Natural killer cell (primary cell): ENCODE results near the gene APOL2. TPM values are rescaled to one million over a fixed set of nuclear protein-coding genes. Genes with fewer than 3 reads are reported as not detected.
"Not testable (repeated sequence)": the region's sequence is repeated elsewhere in the genome, so short reads cannot be mapped to it uniquely, and the experiment has no call there.

ENCODE experiments used
- ATAC-seq, 3 donors: fragments of 150-1000 bp in 2 of 3; fragments of 200-7000 bp in 1 of 3; cut with Tn5 transposase; 1 replicate in 1 of 3; 2 replicates in 2 of 3; pipeline ENCODE4 v1.10.0; 2021; ENCODE audit warnings: mild to moderate bottlenecking in 2 of 3, moderate library complexity in 2 of 3
- DNase-seq, 2 donors: peaks; one replicate each; pipeline versions ENCODE4 v3.0.0 to v3.0.0-alpha.2; 2013 to 2021; ENCODE audit warnings: mixed read lengths in 1 of 2
- H3K27ac ChIP-seq: one replicate; pipeline ENCODE4 v1.5.1; 2013; ENCODE audit warnings: mild to moderate bottlenecking, low read length
- H3K27me3 ChIP-seq: one replicate; pipeline ENCODE4 v1.6.1; 2013; ENCODE audit warnings: low read length; ENCODE audit not compliant: control insufficient read depth, insufficient read depth
- H3K36me3 ChIP-seq: one replicate; pipeline ENCODE4 v1.6.1; 2013; ENCODE audit warnings: low read length; ENCODE audit not compliant: control insufficient read depth, insufficient read depth
- H3K4me1 ChIP-seq: one replicate; pipeline ENCODE4 v1.6.1; 2013; ENCODE audit warnings: low read length; ENCODE audit not compliant: control insufficient read depth, insufficient read depth
- H3K4me3 ChIP-seq: one replicate; pipeline ENCODE4 v1.5.1; 2013; ENCODE audit warnings: low read length
- H3K9me3 ChIP-seq: one replicate; pipeline ENCODE4 v1.6.1; 2013; ENCODE audit warnings: low read length; ENCODE audit not compliant: control insufficient read depth, insufficient read depth
- H3K27ac Mint-ChIP-seq, 2 donors: one replicate each; pipeline ENCODE4 v1.8.0; 2022; ENCODE audit warnings: mild to moderate bottlenecking in 2 of 2, mixed read lengths in 2 of 2, moderate library complexity in 1 of 2
- H3K27me3 Mint-ChIP-seq, 2 donors: one replicate each; pipeline ENCODE4 v1.8.0; 2022; ENCODE audit warnings: low read depth in 2 of 2, mixed read lengths in 2 of 2
- H3K36me3 Mint-ChIP-seq: one replicate; pipeline ENCODE4 v1.8.0; 2022; ENCODE audit warnings: mixed read lengths
- H3K4me1 Mint-ChIP-seq, 2 donors: one replicate each; pipeline ENCODE4 v1.8.0; 2022; ENCODE audit warnings: mixed read lengths in 2 of 2
- H3K4me3 Mint-ChIP-seq: one replicate; pipeline ENCODE4 v1.8.0; 2022; ENCODE audit warnings: mild to moderate bottlenecking, moderate library complexity, mixed read lengths
- H3K9me3 Mint-ChIP-seq, 2 donors: one replicate each; pipeline ENCODE4 v1.8.0; 2022; ENCODE audit warnings: mixed read lengths in 2 of 2
- WGBS: methylation state at CpG from one replicate; pipeline ENCODE4 v1.1.7; 2013; ENCODE audit warnings: missing lambda C conversion rate; ENCODE audit not compliant: insufficient coverage; 5-methylcytosine and 5-hydroxymethylcytosine counted together
- intact Hi-C: fragments of 100-400 bp; cut with micrococcal nuclease; formaldehyde crosslinking; loops from one replicate; pipeline ENCODE4 v1.14.2; 2022
- total RNA-seq, 4 donors: library from RNA; stranded (reverse); fragments of 120-200 nt in 1 of 4; gene quantifications; one replicate each; pipeline versions ENCODE4 v1.2.3 to v1.2.4, GENCODE V29; 2013 to 2022
- TF ChIP-seq, protein P1 (sequence below): fragments of 200-600 bp; IDR thresholded peaks from one replicate; pipeline ENCODE4 v1.8.0; 2022; ENCODE audit warnings: antibody characterized with exemption

APOL2 gene
- total RNA-seq, 3 donors from 2014 or later (not counting 1 experiment from before 2014, with no cell fraction given), result 51.7 to 112 (median 67.2) TPM

DNA sequence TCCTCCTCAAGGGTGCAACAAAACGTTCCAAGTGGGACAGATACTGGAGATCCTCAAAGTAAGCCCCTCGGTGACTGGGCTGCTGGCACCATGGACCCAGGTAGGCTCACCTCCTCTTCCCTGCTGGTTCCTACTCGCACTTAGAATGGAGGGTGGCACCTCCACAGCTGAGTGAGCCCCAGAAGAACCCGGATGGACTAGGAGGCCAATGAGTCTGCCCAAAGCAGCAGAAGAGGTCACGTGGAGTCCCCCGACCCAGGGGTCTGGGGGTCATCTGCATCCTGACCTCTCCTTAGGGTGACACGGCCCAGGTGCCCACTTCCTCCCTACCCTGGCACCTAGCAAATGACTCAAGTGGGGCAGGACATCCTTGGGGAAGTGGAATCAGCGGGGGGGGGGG is 18.0 kb upstream of the APOL2 start:
- Histone ChIP-seq H3K9me3 (no peaks in the 10 kb centered on the region), H3K27ac (no peak overlapping the region), H3K4me1 (peaks cover 64% of the 10 kb centered on the region), H3K4me3 (no peak overlapping the region), H3K36me3 (peaks cover 41% of the 10 kb centered on the region), H3K27me3 (no peaks in the 10 kb centered on the region)
- Mint-ChIP-seq H3K27me3 (no peaks in the 10 kb centered on the region), H3K4me3 (no peak overlapping the region), H3K27ac (peak overlapping the region in 1 of 2 donors; percentile 91), H3K9me3 (no peaks in the 10 kb centered on the region), H3K4me1 (peaks cover 61 to 72% of the 10 kb centered on the region in 2 donors), H3K36me3 (no peaks in the 10 kb centered on the region)
- intact Hi-C loops, result no loop called here
- TF ChIP-seq, protein P1, sequence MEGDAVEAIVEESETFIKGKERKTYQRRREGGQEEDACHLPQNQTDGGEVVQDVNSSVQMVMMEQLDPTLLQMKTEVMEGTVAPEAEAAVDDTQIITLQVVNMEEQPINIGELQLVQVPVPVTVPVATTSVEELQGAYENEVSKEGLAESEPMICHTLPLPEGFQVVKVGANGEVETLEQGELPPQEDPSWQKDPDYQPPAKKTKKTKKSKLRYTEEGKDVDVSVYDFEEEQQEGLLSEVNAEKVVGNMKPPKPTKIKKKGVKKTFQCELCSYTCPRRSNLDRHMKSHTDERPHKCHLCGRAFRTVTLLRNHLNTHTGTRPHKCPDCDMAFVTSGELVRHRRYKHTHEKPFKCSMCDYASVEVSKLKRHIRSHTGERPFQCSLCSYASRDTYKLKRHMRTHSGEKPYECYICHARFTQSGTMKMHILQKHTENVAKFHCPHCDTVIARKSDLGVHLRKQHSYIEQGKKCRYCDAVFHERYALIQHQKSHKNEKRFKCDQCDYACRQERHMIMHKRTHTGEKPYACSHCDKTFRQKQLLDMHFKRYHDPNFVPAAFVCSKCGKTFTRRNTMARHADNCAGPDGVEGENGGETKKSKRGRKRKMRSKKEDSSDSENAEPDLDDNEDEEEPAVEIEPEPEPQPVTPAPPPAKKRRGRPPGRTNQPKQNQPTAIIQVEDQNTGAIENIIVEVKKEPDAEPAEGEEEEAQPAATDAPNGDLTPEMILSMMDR, result no peak
- 73% methylated on average over 8 of the region's 8 CpGs for WGBS
- ATAC-seq (no peak), DNase-seq (no peak)

DNA sequence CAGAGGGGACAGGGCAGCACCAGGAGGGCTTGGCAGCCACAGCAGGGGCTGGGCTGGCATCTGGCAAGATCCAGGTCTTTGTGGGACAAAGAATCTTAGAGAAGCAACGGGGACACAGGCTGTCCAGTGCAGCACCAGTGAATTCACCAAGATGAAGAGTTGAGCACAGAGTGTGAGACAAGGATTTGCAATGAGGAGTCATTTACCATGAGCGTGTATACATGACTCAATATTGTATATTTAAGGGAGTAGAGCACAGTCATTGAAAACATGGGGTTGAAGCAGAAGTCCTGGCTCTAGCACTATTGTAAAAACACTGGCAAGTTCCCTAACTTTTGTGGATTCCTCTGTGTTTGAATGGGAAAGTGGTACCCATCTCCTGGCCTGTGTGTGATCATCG is 17.2 kb upstream of the APOL2 start:
- Mint-ChIP-seq H3K4me3 (peak overlapping the region; percentile 71), H3K9me3 (no peaks in the 10 kb centered on the region), H3K27ac (peak overlapping the region; percentile 74 to 80), H3K27me3 (no peaks in the 10 kb centered on the region), H3K4me1 (peaks cover 65 to 79% of the 10 kb centered on the region in 2 donors), H3K36me3 (no peaks in the 10 kb centered on the region)
- WGBS, result 96% methylated on average over 3 of the region's 3 CpGs
- H3K27me3 ChIP-seq, result no peaks in the 10 kb centered on the region
- intact Hi-C loops, result no loop called here
- peaks cover 67% of the 10 kb centered on the region for H3K4me1 ChIP-seq
- H3K9me3 ChIP-seq, result no peaks in the 10 kb centered on the region
- H3K36me3 ChIP-seq, result peaks cover 33% of the 10 kb centered on the region
- H3K27ac ChIP-seq, result no peak overlapping the region
- no peak overlapping the region for H3K4me3 ChIP-seq
- DNase-seq (no peak), ATAC-seq (no peak)
- TF ChIP-seq, protein P1, result no peak

DNA sequence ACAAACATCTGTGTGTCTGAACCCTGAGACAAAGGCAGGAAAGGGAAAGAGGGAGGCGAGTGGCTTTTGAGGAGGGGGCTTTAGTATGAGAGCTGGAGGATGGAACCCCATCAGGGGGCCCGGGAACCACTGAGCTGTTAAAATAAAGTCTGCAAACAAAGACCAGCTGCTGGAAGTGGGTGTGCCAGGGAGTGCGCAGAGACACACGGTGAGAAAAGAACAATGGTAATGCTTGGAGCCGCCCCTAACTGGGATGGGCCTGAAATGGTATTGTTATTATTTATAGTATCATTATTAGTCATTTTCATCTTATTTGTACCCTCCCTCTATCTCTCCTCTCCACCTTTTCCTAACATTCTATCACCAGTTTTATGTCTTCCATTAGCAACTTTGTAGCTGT is 16.2 kb upstream of the APOL2 start:
- H3K27me3 Mint-ChIP-seq, intact Hi-C loops, DNase-seq, H3K27ac ChIP-seq, H3K9me3 ChIP-seq, H3K36me3 Mint-ChIP-seq, H3K27me3 ChIP-seq, H3K4me3 ChIP-seq, H3K9me3 Mint-ChIP-seq, ATAC-seq: not testable (repeated sequence)
- H3K4me3 Mint-ChIP-seq, result peak overlapping the region; percentile 71
- H3K36me3 ChIP-seq, result peaks cover 23% of the 10 kb centered on the region
- peaks cover 65 to 79% of the 10 kb centered on the region in 2 donors for H3K4me1 Mint-ChIP-seq
- H3K4me1 ChIP-seq, result peaks cover 67% of the 10 kb centered on the region
- peak overlapping the region; percentile 74 to 80 for H3K27ac Mint-ChIP-seq
- no CpG with 5 or more reads among the region's 5 CpGs for WGBS

DNA sequence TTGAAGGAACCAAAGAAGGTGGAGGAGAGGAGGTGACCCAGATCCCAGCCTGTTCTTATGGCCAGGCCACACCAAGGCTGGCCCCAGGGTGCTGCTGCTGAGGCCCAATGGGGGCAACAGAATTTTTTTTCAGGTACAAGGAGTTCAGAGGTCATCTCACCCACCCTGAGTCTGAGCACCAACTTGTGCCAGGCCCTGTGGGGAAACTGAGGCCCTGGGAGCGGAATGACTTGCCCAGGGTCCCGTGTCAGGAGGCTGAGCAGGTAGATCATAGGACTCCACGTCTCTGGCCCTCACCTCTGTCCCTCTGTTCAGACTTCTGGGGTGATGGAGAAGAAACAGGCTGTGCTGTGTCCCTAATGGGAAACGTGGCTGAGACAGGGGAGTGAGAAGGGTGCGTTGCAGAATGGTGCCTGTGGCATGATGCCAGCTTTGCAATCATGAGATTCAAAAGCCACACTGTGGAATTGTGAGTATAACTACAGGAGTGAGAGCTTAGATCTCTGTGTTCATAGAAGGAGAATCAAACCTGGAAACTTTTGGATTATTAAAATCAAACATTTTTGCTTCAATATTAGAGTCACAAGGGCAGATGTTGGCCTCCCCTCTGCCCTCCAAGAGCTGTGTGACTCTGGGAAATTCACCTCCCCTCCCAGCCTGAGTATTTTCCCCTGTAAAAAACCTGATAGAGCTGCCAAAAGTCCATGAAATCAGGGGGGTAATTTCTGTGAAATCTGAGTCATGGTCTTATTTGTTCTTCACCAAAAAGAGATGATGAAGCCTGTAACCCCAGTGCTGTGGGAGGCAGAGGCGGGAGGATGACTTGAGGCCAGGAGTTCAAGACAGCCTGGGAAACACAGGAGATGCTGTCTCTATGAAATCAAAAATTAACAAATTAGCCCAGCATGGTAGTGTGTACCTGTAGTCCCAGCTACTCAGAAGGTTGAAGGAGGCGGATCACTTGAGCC is 14.5 kb upstream of the APOL2 start:
- Mint-ChIP-seq H3K4me1 (peaks cover 58 to 72% of the 10 kb centered on the region in 2 donors), H3K27me3 (no peaks in the 10 kb centered on the region), H3K27ac (peak overlapping the region; percentile 95 to 98), H3K9me3 (no peaks in the 10 kb centered on the region), H3K36me3 (no peaks in the 10 kb centered on the region), H3K4me3 (peak overlapping the region; percentile 92)
- WGBS, result 51% methylated on average over 7 of the region's 7 CpGs
- peaks cover 14% of the 10 kb centered on the region for H3K36me3 ChIP-seq
- TF ChIP-seq, protein P1, result no peak
- intact Hi-C loops, result no loop called here
- H3K27me3 ChIP-seq, result no peaks in the 10 kb centered on the region
- DNase-seq, result peak in 1 of 2 donors; percentile 45
- ATAC-seq, result no peak
- peak overlapping the region; percentile 40 for H3K4me3 ChIP-seq
- peak overlapping the region; percentile 64 for H3K27ac ChIP-seq
- peaks cover 54% of the 10 kb centered on the region for H3K4me1 ChIP-seq
- H3K9me3 ChIP-seq, result no peaks in the 10 kb centered on the region
